ENCODE data around the gene SELENOM. TPM values are rescaled to one million over a fixed set of nuclear protein-coding genes. Genes with fewer than 3 reads are reported as not detected.

The SELENOM gene
- total RNA-seq, 3 donors from 2014 or later, result 22.3 to 286 (median 83.4) TPM

- ATAC-seq (peak; percentile 37), DNase-seq (no peak)
- intact Hi-C loops (cut with DNase I, micrococcal nuclease), result no loop called here
- H3K36me3 ChIP-seq (ENCODE audit: low read depth), result no peaks in the 10 kb centered on the region
- H3K4me1 ChIP-seq (ENCODE audit: low read depth), result peaks cover 4% of the 10 kb centered on the region
- H3K9me3 ChIP-seq, result peaks cover 5% of the 10 kb centered on the region
- no peak overlapping the region for H3K4me3 ChIP-seq
- TF ChIP-seq CTCF (IDR thresholded peaks at IDR 0.05), result no peak
These were observed 43.2 kb upstream of the SELENOM start for GRCh38 chr22:31150615-31151014.

- TF ChIP-seq CTCF (IDR thresholded peaks at IDR 0.05), result peak; percentile 78
- peaks cover 5% of the 10 kb centered on the region for H3K9me3 ChIP-seq
- peaks cover 4% of the 10 kb centered on the region for H3K4me1 ChIP-seq (ENCODE audit: low read depth)
- peak; percentile 93 for ATAC-seq
- no peaks in the 10 kb centered on the region for H3K36me3 ChIP-seq (ENCODE audit: low read depth)
- H3K4me3 ChIP-seq, result no peak overlapping the region
- peak in 2 of 3 donors; percentile 70 to 73 for DNase-seq
- intact Hi-C loops (cut with DNase I, micrococcal nuclease), result loop anchor here in 1 of 2 donors (5.0 to 10.0 kb wide), 2 partner anchors 42 to 194 kb away; partner anchors contain the start of gene SELENOM
These were observed 41.7 kb upstream of the SELENOM start for GRCh38 chr22:31148953-31149627.

GRCh38 chr22:31148488-31148887 is 41.1 kb upstream of the SELENOM start:
- peaks cover 5% of the 10 kb centered on the region for H3K9me3 ChIP-seq
- peaks cover 4% of the 10 kb centered on the region for H3K4me1 ChIP-seq (ENCODE audit: low read depth)
- TF ChIP-seq CTCF (IDR thresholded peaks at IDR 0.05), result no peak
- no peaks in the 10 kb centered on the region for H3K36me3 ChIP-seq (ENCODE audit: low read depth)
- no peak overlapping the region for H3K4me3 ChIP-seq
- DNase-seq (no peak), ATAC-seq (no peak)
- intact Hi-C loops (cut with DNase I, micrococcal nuclease), result loop anchor here in 1 of 2 donors (5.0 to 10.0 kb wide), 2 partner anchors 41 to 194 kb away; partner anchors contain the start of gene SELENOM

GRCh38 chr22:31144223-31144622 is 36.9 kb upstream of the SELENOM start:
- H3K9me3 ChIP-seq, result peaks cover 5% of the 10 kb centered on the region
- H3K4me1 ChIP-seq (ENCODE audit: low read depth), result peaks cover 4% of the 10 kb centered on the region
- DNase-seq (no peak), ATAC-seq (peak; percentile 73)
- H3K4me3 ChIP-seq, result no peak overlapping the region
- TF ChIP-seq CTCF (IDR thresholded peaks at IDR 0.05), result no peak
- no peaks in the 10 kb centered on the region for H3K36me3 ChIP-seq (ENCODE audit: low read depth)
- intact Hi-C loops (cut with DNase I, micrococcal nuclease), result loop anchor here in 1 of 2 donors (10.0 kb wide), 1 partner anchor 189 kb away; no protein-coding TSS in a partner anchor

- H3K36me3 ChIP-seq (ENCODE audit: low read depth), result no peaks in the 10 kb centered on the region
- H3K4me1 ChIP-seq (ENCODE audit: low read depth), result no peaks in the 10 kb centered on the region
- no peak overlapping the region for H3K4me3 ChIP-seq
- peaks cover 5% of the 10 kb centered on the region for H3K9me3 ChIP-seq
- no peak for TF ChIP-seq CTCF (IDR thresholded peaks at IDR 0.05)
- intact Hi-C loops (cut with DNase I, micrococcal nuclease), result loop anchor here in 1 of 2 donors (10.0 kb wide), 1 partner anchor 189 kb away; no protein-coding TSS in a partner anchor
- ATAC-seq (no peak), DNase-seq (no peak)
These were observed 36.2 kb upstream of the SELENOM start for GRCh38 chr22:31143537-31143936.

Data from mucosa of descending colon (tissue), 3 donors.